Neural progenitor cell (in vitro differentiated cells): Measurements from ENCODE around the gene NTRK3.

Source experiments
- CTCF ChIP-seq: fragments of 200-600 bp; sonication (generic); IDR thresholded peaks from 2 replicates; pipeline ENCODE4 v1.5.1; 2017; ENCODE audit warnings: antibody characterized with exemption, mild to moderate bottlenecking
- EZH2 ChIP-seq: fragments of 200-600 bp; sonication (generic); IDR thresholded peaks from 2 replicates; pipeline ENCODE4 v1.6.1; 2017; ENCODE audit warnings: antibody characterized with exemption, mild to moderate bottlenecking, moderate library complexity

GRCh38 chr15:88004399-88004798 is 252.1 kb downstream of the NTRK3 start:
- TF ChIP-seq CTCF (no peak), EZH2 (no peak)
